Measurements from ENCODE around the gene FZD10. TPM values are rescaled to one million over a fixed set of nuclear protein-coding genes. Genes with fewer than 3 reads are reported as not detected.

The FZD10 gene
- total RNA-seq, 1 donor from 2014 or later: 1.0 TPM

DNA sequence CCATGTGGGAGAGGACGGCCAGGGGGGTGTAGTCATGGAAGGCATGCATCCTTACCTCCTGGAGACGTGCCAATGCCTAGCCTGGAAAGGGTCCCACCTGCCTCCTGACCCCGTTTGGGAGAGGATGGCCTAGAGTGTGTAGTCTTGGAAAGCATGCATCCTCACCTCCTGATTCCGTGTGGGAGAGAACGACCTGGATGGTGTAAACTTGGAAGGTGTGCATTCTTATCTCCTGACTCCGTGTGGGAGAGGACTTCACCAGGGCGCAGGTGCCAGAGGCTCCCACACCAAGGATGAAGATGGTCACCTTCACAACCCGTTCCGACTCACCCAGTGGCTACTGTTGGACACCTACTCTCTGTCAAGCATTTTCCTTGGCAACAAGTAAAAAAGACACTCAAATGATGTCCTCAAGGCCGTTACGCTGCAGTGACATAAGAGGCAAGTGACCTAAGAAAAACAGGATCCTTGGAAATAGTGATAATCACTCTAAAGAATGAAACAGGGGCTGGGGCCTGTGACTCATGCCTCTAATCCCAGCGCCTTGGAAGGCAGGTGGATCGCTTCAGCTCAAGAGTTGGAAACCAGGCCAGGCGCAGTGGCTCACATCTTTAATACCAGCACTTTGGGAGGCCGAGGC, 37.5 kb upstream of the FZD10 start:
- TF ChIP-seq, protein P1, sequence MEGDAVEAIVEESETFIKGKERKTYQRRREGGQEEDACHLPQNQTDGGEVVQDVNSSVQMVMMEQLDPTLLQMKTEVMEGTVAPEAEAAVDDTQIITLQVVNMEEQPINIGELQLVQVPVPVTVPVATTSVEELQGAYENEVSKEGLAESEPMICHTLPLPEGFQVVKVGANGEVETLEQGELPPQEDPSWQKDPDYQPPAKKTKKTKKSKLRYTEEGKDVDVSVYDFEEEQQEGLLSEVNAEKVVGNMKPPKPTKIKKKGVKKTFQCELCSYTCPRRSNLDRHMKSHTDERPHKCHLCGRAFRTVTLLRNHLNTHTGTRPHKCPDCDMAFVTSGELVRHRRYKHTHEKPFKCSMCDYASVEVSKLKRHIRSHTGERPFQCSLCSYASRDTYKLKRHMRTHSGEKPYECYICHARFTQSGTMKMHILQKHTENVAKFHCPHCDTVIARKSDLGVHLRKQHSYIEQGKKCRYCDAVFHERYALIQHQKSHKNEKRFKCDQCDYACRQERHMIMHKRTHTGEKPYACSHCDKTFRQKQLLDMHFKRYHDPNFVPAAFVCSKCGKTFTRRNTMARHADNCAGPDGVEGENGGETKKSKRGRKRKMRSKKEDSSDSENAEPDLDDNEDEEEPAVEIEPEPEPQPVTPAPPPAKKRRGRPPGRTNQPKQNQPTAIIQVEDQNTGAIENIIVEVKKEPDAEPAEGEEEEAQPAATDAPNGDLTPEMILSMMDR (conservative IDR thresholded peaks at IDR 0.05; ENCODE audit: low read depth, low read length): no peak
- H3K4me3 ChIP-seq (ENCODE audit: low read depth, low read length): no peak overlapping the region
- no peak for DNase-seq (ENCODE audit: low read depth)

DNA sequence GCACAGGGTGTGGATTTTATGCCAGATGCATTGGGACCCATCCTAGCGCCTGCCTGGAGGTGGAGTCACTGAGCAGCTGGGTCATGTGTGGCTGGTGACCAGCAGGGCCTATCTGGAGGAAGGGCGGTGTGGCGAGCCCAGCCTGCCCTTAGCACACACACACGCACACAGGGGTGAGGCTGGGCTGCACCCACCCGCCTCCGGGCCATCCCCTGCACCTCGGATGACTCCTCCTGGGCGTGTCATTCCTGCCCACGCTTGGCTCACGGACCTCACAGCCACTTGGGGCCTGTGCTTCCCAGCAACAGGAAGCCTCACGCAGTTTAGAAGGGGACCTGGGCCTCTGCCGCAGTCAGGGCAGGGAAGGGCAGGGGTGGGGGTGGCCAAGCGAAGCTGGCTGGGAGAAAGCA, 36.2 kb upstream of the FZD10 start:
- DNase-seq (ENCODE audit: low read depth): no peak

DNA sequence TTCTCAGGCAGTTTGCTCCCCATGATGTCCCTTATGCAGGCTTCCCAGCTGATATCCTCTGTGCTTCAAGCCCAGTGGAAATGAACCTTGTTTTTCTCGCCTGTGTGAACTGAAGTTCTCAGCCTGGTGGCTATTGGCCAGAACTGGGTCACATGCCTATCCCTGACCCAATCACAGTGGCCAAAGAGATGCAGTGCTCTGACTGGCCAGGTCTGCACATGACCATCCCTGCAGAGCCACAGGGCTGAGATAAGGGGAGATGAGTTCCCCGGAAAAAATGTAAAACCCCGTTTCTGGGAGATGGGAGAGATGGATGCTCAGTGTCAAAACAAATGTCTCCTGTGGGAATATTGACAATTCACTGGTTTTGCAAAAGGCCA, 34.7 kb upstream of the FZD10 start:
- no peak overlapping the region for H3K4me3 ChIP-seq (ENCODE audit: low read depth, low read length)
- TF ChIP-seq, protein P1 (conservative IDR thresholded peaks at IDR 0.05; ENCODE audit: low read depth, low read length): no peak
- no peak for DNase-seq (ENCODE audit: low read depth)

More for the DNA sequence above, 36.2 kb upstream of the FZD10 start:
- TF ChIP-seq, protein P1 (conservative IDR thresholded peaks at IDR 0.05; ENCODE audit: low read depth, low read length): no peak
- no peak overlapping the region for H3K4me3 ChIP-seq (ENCODE audit: low read depth, low read length)

DNA sequence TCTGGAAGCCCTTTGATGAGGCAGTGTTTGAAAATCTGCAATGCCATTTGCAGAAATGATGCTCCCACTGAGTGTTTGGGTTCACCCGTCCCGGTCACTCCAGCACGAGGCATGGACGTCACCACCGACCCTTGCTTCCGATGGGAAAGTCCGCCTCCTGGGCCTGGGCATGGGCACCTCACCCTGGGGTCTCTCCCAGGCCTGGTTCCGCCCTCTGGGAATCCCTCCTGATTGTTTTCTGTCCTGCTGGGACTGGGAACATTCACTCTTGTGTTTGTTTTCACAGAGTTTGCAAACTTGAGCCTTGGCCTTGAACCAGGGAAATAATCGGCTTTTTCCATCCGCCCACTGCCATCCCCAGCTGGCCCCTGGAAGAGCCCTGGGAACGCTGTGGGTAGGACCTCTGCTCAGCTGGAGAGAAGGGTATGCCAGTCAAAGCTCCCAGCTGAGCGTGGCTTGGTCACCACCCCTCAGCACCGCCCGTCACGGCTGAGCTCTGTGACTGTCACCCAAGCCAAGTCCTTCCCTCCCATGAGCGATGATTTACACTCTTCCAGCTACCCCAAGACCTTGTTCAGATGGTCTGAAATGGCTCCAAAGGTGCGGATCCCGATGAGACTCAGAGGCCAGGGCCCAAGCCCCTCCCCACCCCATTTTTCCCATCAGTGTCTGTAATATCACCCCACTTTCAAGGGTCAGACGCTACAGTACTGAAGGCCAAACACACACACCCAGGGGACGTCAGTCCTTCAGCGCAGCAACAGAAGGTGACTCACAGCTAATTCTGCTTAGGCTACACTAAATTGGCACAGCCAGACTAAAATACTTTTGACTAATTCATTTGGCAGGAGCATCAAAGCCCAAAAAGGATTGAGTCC, 34.1 kb upstream of the FZD10 start:
- TF ChIP-seq, protein P1 (conservative IDR thresholded peaks at IDR 0.05; ENCODE audit: low read depth, low read length): no peak
- DNase-seq (ENCODE audit: low read depth): no peak
- H3K4me3 ChIP-seq (ENCODE audit: low read depth, low read length): no peak overlapping the region

DNA sequence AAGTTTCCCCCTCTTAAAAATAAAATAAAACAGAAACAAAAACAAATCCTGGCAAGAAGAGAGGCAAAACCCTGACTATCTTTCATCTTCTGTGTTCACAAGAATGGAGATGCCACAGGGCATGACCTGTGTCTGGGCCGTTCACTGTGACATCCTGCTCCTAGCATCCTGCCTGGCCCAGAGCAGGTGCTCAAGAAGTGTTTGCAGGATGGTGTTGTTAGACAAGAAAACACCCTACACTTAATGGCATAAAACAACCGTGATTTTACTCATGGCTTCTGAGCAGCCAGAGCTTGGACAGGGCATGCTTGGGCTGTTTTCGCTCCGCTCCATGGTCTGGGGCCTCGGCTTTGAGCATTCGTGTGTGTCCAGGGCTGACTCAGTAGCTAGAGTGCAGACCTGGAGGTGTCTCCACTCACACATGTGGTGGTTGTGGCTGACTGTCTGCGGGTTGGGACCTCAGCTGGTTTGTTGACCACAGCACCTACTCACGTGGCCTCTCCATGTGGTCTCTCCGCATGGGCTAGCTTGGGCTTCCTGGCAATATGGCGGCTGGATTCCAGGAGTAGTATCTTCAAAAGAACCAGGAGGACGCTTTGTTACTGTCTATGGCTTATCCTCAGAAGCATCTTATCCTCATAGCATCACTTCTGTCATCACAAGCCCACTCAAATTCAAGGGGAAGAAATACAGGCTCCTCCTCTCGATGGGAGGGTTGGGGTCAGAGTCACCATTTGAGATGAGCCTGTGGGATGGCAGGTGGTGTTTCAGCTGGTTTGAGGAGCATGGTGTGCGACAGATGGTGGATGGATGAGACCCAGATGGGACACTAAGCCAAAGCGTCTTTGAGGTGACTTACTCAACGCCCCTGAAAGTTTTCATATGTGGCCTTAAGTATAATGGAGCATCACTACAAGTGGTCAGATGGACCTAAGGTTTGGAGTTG, 33.2 kb upstream of the FZD10 start:
- DNase-seq (ENCODE audit: low read depth): no peak
- H3K4me3 ChIP-seq (ENCODE audit: low read depth, low read length): no peak overlapping the region
- TF ChIP-seq, protein P1 (conservative IDR thresholded peaks at IDR 0.05; ENCODE audit: low read depth, low read length): no peak

DNA sequence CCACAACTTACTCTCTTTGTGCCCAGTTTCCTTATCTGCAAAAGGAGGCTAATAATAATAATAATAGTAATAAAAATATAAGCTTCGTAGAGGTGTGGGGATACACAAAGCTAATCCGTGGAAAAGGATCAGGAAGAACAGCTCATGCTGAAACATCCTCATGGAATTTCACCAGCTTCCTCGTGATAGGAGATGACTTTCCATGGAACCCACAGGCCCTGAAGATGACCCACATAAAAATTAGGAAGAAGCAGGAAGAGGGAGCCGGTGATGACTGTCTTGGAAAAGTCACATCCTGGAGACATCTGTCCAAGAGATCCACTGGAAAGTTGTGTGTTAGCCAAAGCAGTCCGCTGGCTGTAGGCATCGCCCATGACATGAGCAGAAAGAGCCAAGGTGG, 31.9 kb upstream of the FZD10 start:
- TF ChIP-seq, protein P1 (conservative IDR thresholded peaks at IDR 0.05; ENCODE audit: low read depth, low read length): no peak
- H3K4me3 ChIP-seq (ENCODE audit: low read depth, low read length): no peak overlapping the region
- no peak for DNase-seq (ENCODE audit: low read depth)

Measured in epithelial cell of proximal tubule (primary cell).